HepG2 (cell line): ENCODE data around the gene PCSK6. TPM values are rescaled to one million over a fixed set of nuclear protein-coding genes. Genes with fewer than 3 reads are reported as not detected.

ENCODE experiments used
- BCLAF1 ChIP-seq: fragments of 450-650 bp; IDR thresholded peaks from 2 replicates; pipeline ENCODE4 v1.6.1; 2017; ENCODE audit warnings: mild to moderate bottlenecking
- FOSL1 ChIP-seq: sonication (generic); formaldehyde crosslinking; IDR thresholded peaks from 2 replicates; pipeline ENCODE4 v1.9.0; 2021; ENCODE audit warnings: missing genetic modification reagents, borderline replicate concordance
- HDAC1 ChIP-seq: sonication (generic); formaldehyde crosslinking; IDR thresholded peaks from 2 replicates; pipeline ENCODE4 v1.5.1; 2020; ENCODE audit warnings: mild to moderate bottlenecking, missing genetic modification reagents
- JUN ChIP-seq: sonication (generic); formaldehyde crosslinking; IDR thresholded peaks from 2 replicates; pipeline ENCODE4 v1.4.0; 2020; ENCODE audit warnings: mild to moderate bottlenecking, missing genetic modification reagents
- KMT2A ChIP-seq: sonication (generic); formaldehyde crosslinking; IDR thresholded peaks from 2 replicates; pipeline ENCODE4 v1.4.0; 2020; ENCODE audit warnings: missing genetic modification reagents
- NRL ChIP-seq: sonication (generic); formaldehyde crosslinking; IDR thresholded peaks from 2 replicates; pipeline ENCODE4 v1.5.0; 2020; ENCODE audit warnings: missing genetic modification reagents, mild to moderate bottlenecking, moderate library complexity, borderline replicate concordance
- RBFOX2 ChIP-seq: fragments of 200-400 bp; formaldehyde crosslinking; IDR thresholded peaks from 2 replicates; pipeline ENCODE4 v1.6.1; 2017; ENCODE audit warnings: low read depth, mild to moderate bottlenecking, low read length
- SMARCC2 ChIP-seq: fragments of 450-650 bp; IDR thresholded peaks from 2 replicates; pipeline ENCODE4 v1.6.1; 2017; ENCODE audit warnings: antibody characterized with exemption, mild to moderate bottlenecking
- SRY ChIP-seq: sonication (generic); formaldehyde crosslinking; IDR thresholded peaks from 2 replicates; pipeline ENCODE4 v1.8.0; 2022; ENCODE audit warnings: mild to moderate bottlenecking, missing genetic modification reagents
- ZFX ChIP-seq: sonication (generic); formaldehyde crosslinking; IDR thresholded peaks from 2 replicates; pipeline ENCODE4 v1.4.0; 2020; ENCODE audit warnings: mild to moderate bottlenecking, low read depth, missing genetic modification reagents, moderate library complexity
- ZNF446 ChIP-seq: sonication (generic); formaldehyde crosslinking; IDR thresholded peaks from 2 replicates; pipeline ENCODE4 v1.5.0; 2020; ENCODE audit warnings: mild to moderate bottlenecking, missing genetic modification reagents
- ZNF891 ChIP-seq: sonication (generic); formaldehyde crosslinking; IDR thresholded peaks from 2 replicates; pipeline ENCODE4 v1.5.0; 2020; ENCODE audit warnings: mild to moderate bottlenecking, missing genetic modification reagents
- ZSCAN21 ChIP-seq: sonication (generic); formaldehyde crosslinking; IDR thresholded peaks from 2 replicates; pipeline ENCODE4 v1.8.0; 2022; ENCODE audit warnings: mild to moderate bottlenecking, missing genetic modification reagents, moderate library complexity, borderline replicate concordance
- polyA plus RNA-seq, 8 experiments: library from polyadenylated mRNA; depleted of rRNA in 3 of 8; stranded (reverse) in 7 of 8; unstranded in 1 of 8; fragments of >200 nt; fragmentation: Illumina TruSeq in 4 of 8; extraction: Trizol in 4 of 8; gene quantifications; 2 replicates each; pipeline versions ENCODE4 v1.2.1 to v1.2.3, GENCODE V29; 2011 to 2016; ENCODE audit warnings: low read depth in 4 of 8, missing spikeins in 1 of 8, mixed read lengths in 1 of 8; ENCODE audit not compliant: insufficient read depth in 1 of 8
- total RNA-seq, 5 experiments: library from RNA; depleted of rRNA; stranded (reverse); fragments of >200 nt; fragmentation: Illumina TruSeq; extraction: Trizol; gene quantifications; 2 replicates each; pipeline ENCODE4 v1.2.3, GENCODE V29; 2016; ENCODE audit warnings: low read depth in 1 of 5
- TF ChIP-seq, protein P1 (sequence below): sonication (generic); formaldehyde crosslinking; IDR thresholded peaks from 2 replicates; pipeline ENCODE4 v1.8.0; 2022; ENCODE audit warnings: missing genetic modification reagents, mild to moderate bottlenecking, moderate library complexity, borderline replicate concordance
- TF ChIP-seq, protein P2 (sequence below): sonication (generic); formaldehyde crosslinking; IDR thresholded peaks from 2 replicates; pipeline ENCODE4 v1.9.0; 2022; ENCODE audit warnings: low read depth, missing genetic modification reagents
- TF ChIP-seq, protein P3 (sequence below): IDR thresholded peaks from 2 replicates; pipeline ENCODE4 v1.6.1; 2016; ENCODE audit warnings: mild to moderate bottlenecking
- TF ChIP-seq, protein P4 (sequence below): sonication (generic); formaldehyde crosslinking; IDR thresholded peaks from 2 replicates; pipeline ENCODE4 v1.4.0; 2020; ENCODE audit warnings: missing genetic modification reagents

Gene PCSK6
- total and polyA plus RNA-seq, 2 of the 13 experiments (the other 11 are each of a cell fraction or from before 2014, with no cell fraction given), result 56.5 to 155 TPM

GRCh38 chr15:101488300-101489164, 975 bp downstream of the PCSK6 start (continued):
- TF ChIP-seq RBFOX2 (peak; percentile 96), HDAC1 (CRISPR knock-in tag) (peak; percentile 46; the same call in 1 of the 2 replicates), ZNF891 (peak; percentile 59), ZSCAN21 (CRISPR knock-in tag) (no peak), SRY (no peak; the same call in 1 of the 2 replicates), KMT2A (CRISPR knock-in tag) (peak; percentile 67; the same call in 1 of the 2 replicates), BCLAF1 (no peak), ZFX (CRISPR knock-in tag) (peak; percentile 61; the same call in 1 of the 2 replicates), NRL (CRISPR knock-in tag) (no peak; the same call in 1 of the 2 replicates), JUN (CRISPR knock-in tag) (0 out of 2 replicates have a peak, but pooled peaks have one; percentile 58), SMARCC2 (no peak), FOSL1 (CRISPR knock-in tag) (0 out of 2 replicates have a peak, but pooled peaks have one; percentile 16), ZNF446 (no peak; the same call in 1 of the 2 replicates)
- TF ChIP-seq, protein P1, sequence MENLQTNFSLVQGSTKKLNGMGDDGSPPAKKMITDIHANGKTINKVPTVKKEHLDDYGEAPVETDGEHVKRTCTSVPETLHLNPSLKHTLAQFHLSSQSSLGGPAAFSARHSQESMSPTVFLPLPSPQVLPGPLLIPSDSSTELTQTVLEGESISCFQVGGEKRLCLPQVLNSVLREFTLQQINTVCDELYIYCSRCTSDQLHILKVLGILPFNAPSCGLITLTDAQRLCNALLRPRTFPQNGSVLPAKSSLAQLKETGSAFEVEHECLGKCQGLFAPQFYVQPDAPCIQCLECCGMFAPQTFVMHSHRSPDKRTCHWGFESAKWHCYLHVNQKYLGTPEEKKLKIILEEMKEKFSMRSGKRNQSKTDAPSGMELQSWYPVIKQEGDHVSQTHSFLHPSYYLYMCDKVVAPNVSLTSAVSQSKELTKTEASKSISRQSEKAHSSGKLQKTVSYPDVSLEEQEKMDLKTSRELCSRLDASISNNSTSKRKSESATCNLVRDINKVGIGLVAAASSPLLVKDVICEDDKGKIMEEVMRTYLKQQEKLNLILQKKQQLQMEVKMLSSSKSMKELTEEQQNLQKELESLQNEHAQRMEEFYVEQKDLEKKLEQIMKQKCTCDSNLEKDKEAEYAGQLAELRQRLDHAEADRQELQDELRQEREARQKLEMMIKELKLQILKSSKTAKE (CRISPR knock-in tag), result no peak
- TF ChIP-seq, protein P2, sequence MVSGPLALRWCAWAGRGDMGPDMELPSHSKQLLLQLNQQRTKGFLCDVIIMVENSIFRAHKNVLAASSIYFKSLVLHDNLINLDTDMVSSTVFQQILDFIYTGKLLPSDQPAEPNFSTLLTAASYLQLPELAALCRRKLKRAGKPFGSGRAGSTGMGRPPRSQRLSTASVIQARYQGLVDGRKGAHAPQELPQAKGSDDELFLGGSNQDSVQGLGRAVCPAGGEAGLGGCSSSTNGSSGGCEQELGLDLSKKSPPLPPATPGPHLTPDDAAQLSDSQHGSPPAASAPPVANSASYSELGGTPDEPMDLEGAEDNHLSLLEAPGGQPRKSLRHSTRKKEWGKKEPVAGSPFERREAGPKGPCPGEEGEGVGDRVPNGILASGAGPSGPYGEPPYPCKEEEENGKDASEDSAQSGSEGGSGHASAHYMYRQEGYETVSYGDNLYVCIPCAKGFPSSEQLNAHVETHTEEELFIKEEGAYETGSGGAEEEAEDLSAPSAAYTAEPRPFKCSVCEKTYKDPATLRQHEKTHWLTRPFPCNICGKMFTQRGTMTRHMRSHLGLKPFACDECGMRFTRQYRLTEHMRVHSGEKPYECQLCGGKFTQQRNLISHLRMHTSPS, result peak; percentile 87; the same call in 1 of the 2 replicates
- TF ChIP-seq, protein P3, sequence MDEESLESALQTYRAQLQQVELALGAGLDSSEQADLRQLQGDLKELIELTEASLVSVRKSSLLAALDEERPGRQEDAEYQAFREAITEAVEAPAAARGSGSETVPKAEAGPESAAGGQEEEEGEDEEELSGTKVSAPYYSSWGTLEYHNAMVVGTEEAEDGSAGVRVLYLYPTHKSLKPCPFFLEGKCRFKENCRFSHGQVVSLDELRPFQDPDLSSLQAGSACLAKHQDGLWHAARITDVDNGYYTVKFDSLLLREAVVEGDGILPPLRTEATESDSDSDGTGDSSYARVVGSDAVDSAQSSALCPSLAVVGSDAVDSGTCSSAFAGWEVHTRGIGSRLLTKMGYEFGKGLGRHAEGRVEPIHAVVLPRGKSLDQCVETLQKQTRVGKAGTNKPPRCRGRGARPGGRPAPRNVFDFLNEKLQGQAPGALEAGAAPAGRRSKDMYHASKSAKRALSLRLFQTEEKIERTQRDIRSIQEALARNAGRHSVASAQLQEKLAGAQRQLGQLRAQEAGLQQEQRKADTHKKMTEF (CRISPR knock-in tag), result peak; percentile 74; the same call in 1 of the 2 replicates
- TF ChIP-seq, protein P4, sequence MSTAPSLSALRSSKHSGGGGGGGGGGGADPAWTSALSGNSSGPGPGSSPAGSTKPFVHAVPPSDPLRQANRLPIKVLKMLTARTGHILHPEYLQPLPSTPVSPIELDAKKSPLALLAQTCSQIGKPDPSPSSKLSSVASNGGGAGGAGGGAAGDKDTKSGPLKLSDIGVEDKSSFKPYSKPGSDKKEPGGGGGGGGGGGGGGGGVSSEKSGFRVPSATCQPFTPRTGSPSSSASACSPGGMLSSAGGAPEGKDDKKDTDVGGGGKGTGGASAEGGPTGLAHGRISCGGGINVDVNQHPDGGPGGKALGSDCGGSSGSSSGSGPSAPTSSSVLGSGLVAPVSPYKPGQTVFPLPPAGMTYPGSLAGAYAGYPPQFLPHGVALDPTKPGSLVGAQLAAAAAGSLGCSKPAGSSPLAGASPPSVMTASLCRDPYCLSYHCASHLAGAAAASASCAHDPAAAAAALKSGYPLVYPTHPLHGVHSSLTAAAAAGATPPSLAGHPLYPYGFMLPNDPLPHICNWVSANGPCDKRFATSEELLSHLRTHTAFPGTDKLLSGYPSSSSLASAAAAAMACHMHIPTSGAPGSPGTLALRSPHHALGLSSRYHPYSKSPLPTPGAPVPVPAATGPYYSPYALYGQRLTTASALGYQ (CRISPR knock-in tag), result peak; percentile 79; the same call in 1 of the 2 replicates
